H1 (cell line): ENCODE data around the gene TRIM75. TPM values are rescaled to one million over a fixed set of nuclear protein-coding genes. Genes with fewer than 3 reads are reported as not detected.

Source experiments
- CTCF ChIA-PET: fragments of 300-600 bp; sonication (Branson Sonifier 250); formaldehyde crosslinking; loops from one replicate; lab custom pipeline; 2021; ENCODE audit not compliant: partially characterized antibody; lab: Charles Lee
- POLR2A ChIA-PET: fragments of 300-600 bp; sonication (Branson Sonifier 250); formaldehyde crosslinking; loops from one replicate; lab custom pipeline; 2021; ENCODE audit warnings: inconsistent platforms; ENCODE audit not compliant: partially characterized antibody; lab: Charles Lee
- DNase-seq, 2 experiments: peaks; one replicate each; pipeline versions ENCODE4 v3.0.0 to v3.0.0-alpha.2; 2010 to 2022; ENCODE audit warnings: low spot score in 2 of 2, low read depth in 1 of 2, mixed read lengths in 1 of 2
- FAIRE-seq: peaks from 2 replicates; lab custom pipeline; 2011; peaks lifted over from hg19 to GRCh38; lab: Jason Lieb, UNC
- H2AFZ ChIP-seq: 2 replicates; pipeline ENCODE4 v1.8.1; 2012; ENCODE audit warnings: low read length, inconsistent platforms
- H2AK5ac ChIP-seq: 2 replicates; pipeline ENCODE4 v1.6.1; 2013; ENCODE audit warnings: low read depth, low read length
- H2BK120ac ChIP-seq: replicated peaks from 2 replicates; pipeline ENCODE3; 2013; ENCODE audit warnings: low read depth, low read length, inconsistent platforms
- H2BK12ac ChIP-seq: 2 replicates; pipeline ENCODE4 v1.6.1; 2013; ENCODE audit warnings: low read depth, low read length
- H2BK15ac ChIP-seq: 2 replicates; pipeline ENCODE4 v1.6.1; 2013; ENCODE audit warnings: low read length
- H2BK20ac ChIP-seq: 2 replicates; pipeline ENCODE4 v1.6.1; 2013; ENCODE audit warnings: low read length
- H2BK5ac ChIP-seq: 2 replicates; pipeline ENCODE4 v1.6.1; 2013; ENCODE audit warnings: low read depth, low read length
- H3K14ac ChIP-seq: 2 replicates; pipeline ENCODE4 v1.6.1; 2013; ENCODE audit warnings: inconsistent platforms; ENCODE audit not compliant: insufficient read length
- H3K18ac ChIP-seq: 2 replicates; pipeline ENCODE4 v1.6.1; 2013; ENCODE audit warnings: low read length; ENCODE audit errors: extremely low read depth
- H3K23ac ChIP-seq: 2 replicates; pipeline ENCODE4 v1.6.1; 2013; ENCODE audit warnings: inconsistent platforms; ENCODE audit not compliant: insufficient read length
- H3K23me2 ChIP-seq: 2 replicates; pipeline ENCODE4 v1.6.1; 2013; ENCODE audit warnings: low read depth, low read length
- H3K27ac ChIP-seq: 2 replicates; pipeline ENCODE4 v1.6.1; 2011; ENCODE audit warnings: low read depth, low read length, inconsistent platforms
- H3K27me3 ChIP-seq, 4 experiments: replicated peaks in 1 of 4; 1 replicate in 1 of 4; 2 replicates in 3 of 4; pipeline versions ENCODE4 v1.6.1 to v1.8.1; 2011 to 2013; ENCODE audit warnings: low read length in 3 of 4, mild to moderate bottlenecking in 3 of 4, inconsistent platforms in 2 of 4, mixed read lengths in 2 of 4, moderate library complexity in 1 of 4; ENCODE audit not compliant: control insufficient read depth in 3 of 4, insufficient read depth in 3 of 4; ENCODE audit errors: extremely low read depth in 1 of 4
- H3K36me3 ChIP-seq, 4 experiments: 2 replicates each; pipeline versions ENCODE4 v1.6.1 to v1.8.1; 2011 to 2013; ENCODE audit warnings: mild to moderate bottlenecking in 4 of 4, low read length in 3 of 4, moderate library complexity in 2 of 4, control low read depth in 1 of 4, inconsistent platforms in 1 of 4; ENCODE audit not compliant: insufficient read depth in 4 of 4, control insufficient read depth in 2 of 4
- H3K4ac ChIP-seq: replicated peaks from 2 replicates; pipeline ENCODE3; 2013; ENCODE audit warnings: low read length, low read depth, mixed read lengths, inconsistent platforms; ENCODE audit not compliant: insufficient read length
- H3K4me1 ChIP-seq, 4 experiments: replicated peaks in 1 of 4; 1 replicate in 1 of 4; 2 replicates in 3 of 4; pipeline versions ENCODE4 v1.6.1 to v1.8.1; 2011 to 2013; ENCODE audit warnings: low read length in 3 of 4, inconsistent platforms in 2 of 4, mixed read lengths in 1 of 4; ENCODE audit not compliant: insufficient read depth in 4 of 4, control insufficient read depth in 3 of 4
- H3K4me2 ChIP-seq, 2 experiments: 2 replicates each; pipeline versions ENCODE4 v1.6.1 to v1.8.1; 2011 to 2013; ENCODE audit warnings: low read depth in 2 of 2, low read length in 2 of 2, control low read depth in 1 of 2, inconsistent platforms in 1 of 2, mild to moderate bottlenecking in 1 of 2; ENCODE audit not compliant: insufficient read depth in 1 of 2
- H3K4me3 ChIP-seq, 4 experiments: fragments of 200-600, 300-600 bp in 1 of 4; sonication (generic), shearing (Covaris generic), sonication (Bioruptor Twin) in 1 of 4; 2 replicates each; pipeline versions ENCODE4 v1.5.1 to v1.8.1; 2011 to 2016; ENCODE audit warnings: low read length in 4 of 4, low read depth in 3 of 4, control low read depth in 2 of 4, inconsistent platforms in 2 of 4, mild to moderate bottlenecking in 2 of 4, mixed read lengths in 1 of 4, moderate library complexity in 1 of 4; ENCODE audit not compliant: insufficient read depth in 2 of 4; ENCODE audit errors: extremely low read depth in 1 of 4
- H3K56ac ChIP-seq: replicated peaks from 2 replicates; pipeline ENCODE3; 2013; ENCODE audit warnings: low read depth, mild to moderate bottlenecking, mixed read lengths, low read length, inconsistent platforms; ENCODE audit not compliant: insufficient read length
- H3K79me1 ChIP-seq: 2 replicates; pipeline ENCODE4 v1.6.1; 2013; ENCODE audit warnings: low read depth, low read length, control low read depth
- H3K79me2 ChIP-seq, 2 experiments: 2 replicates each; pipeline versions ENCODE4 v1.6.1 to v1.8.1; 2012 to 2013; ENCODE audit warnings: low read length in 2 of 2, mild to moderate bottlenecking in 2 of 2, inconsistent platforms in 1 of 2; ENCODE audit not compliant: insufficient read depth in 2 of 2, control insufficient read depth in 1 of 2
- H3K9ac ChIP-seq, 4 experiments: replicated peaks in 1 of 4; 1 replicate in 1 of 4; 2 replicates in 3 of 4; pipeline versions ENCODE4 v1.6.1 to v1.8.1; 2011 to 2013; ENCODE audit warnings: low read depth in 3 of 4, low read length in 3 of 4, control low read depth in 2 of 4, mild to moderate bottlenecking in 2 of 4, moderate library complexity in 2 of 4, inconsistent platforms in 1 of 4; ENCODE audit errors: extremely low read depth in 1 of 4
- H3K9me3 ChIP-seq, 2 experiments: 2 replicates each; pipeline versions ENCODE4 v1.6.1 to v1.8.1; 2012 to 2013; ENCODE audit warnings: mild to moderate bottlenecking in 2 of 2, moderate library complexity in 2 of 2, control low read depth in 1 of 2, inconsistent platforms in 1 of 2, low read depth in 1 of 2, low read length in 1 of 2, mixed read lengths in 1 of 2; ENCODE audit not compliant: insufficient read depth in 2 of 2
- H4K20me1 ChIP-seq, 2 experiments: replicated peaks in 1 of 2; 2 replicates each; pipeline versions ENCODE3 to v1.8.1; 2011 to 2013; ENCODE audit warnings: inconsistent platforms in 2 of 2, low read length in 2 of 2, mild to moderate bottlenecking in 1 of 2; ENCODE audit not compliant: insufficient read depth in 2 of 2, control insufficient read depth in 1 of 2
- H4K5ac ChIP-seq: 2 replicates; pipeline ENCODE4 v1.6.1; 2013; ENCODE audit warnings: low read length, low read depth, mixed read lengths, inconsistent platforms; ENCODE audit not compliant: insufficient read length
- H4K8ac ChIP-seq: 2 replicates; pipeline ENCODE4 v1.8.0; 2013; ENCODE audit warnings: mild to moderate bottlenecking, moderate library complexity, low read length, inconsistent platforms; ENCODE audit not compliant: insufficient read depth; ENCODE audit errors: extremely low read depth
- H4K91ac ChIP-seq: replicated peaks from 2 replicates; pipeline ENCODE3; 2013; ENCODE audit warnings: low read length, mixed read lengths, inconsistent platforms; ENCODE audit not compliant: insufficient read length
- CTCF ChIP-seq, 3 experiments: IDR thresholded peaks; 1 replicate in 2 of 3; 2 replicates in 1 of 3; pipeline versions ENCODE4 v1.5.1 to v1.6.1; 2011; ENCODE audit warnings: low read length in 3 of 3, mild to moderate bottlenecking in 3 of 3, inconsistent platforms in 2 of 3, low read depth in 1 of 3, moderate library complexity in 1 of 3; ENCODE audit not compliant: insufficient read depth in 1 of 3; ENCODE audit errors: control extremely low read depth in 1 of 3
- RAD21 ChIP-seq, 2 experiments: IDR thresholded peaks in 1 of 2; conservative IDR thresholded peaks in 1 of 2; 2 replicates each; pipeline ENCODE4 v1.6.1; 2011; ENCODE audit warnings: low read depth in 2 of 2, low read length in 2 of 2, improper control_type of control experiment in 1 of 2, inconsistent platforms in 1 of 2, mild to moderate bottlenecking in 1 of 2, moderate library complexity in 1 of 2
- SP1 ChIP-seq: IDR thresholded peaks from 2 replicates; pipeline ENCODE4 v1.6.1; 2011; ENCODE audit warnings: low read depth, low read length
- WGBS, 2 experiments: shearing (Covaris generic) in 1 of 2; methylation state at CpG; one replicate each; pipeline versions ENCODE4 v1.1.6 to v1.1.7; 2013 to 2015; ENCODE audit warnings: low lambda C conversion rate in 2 of 2, mixed read lengths in 2 of 2, inconsistent platforms in 1 of 2, low coverage in 1 of 2, missing lambda C conversion rate in 1 of 2; ENCODE audit not compliant: insufficient replicate concordance in 2 of 2, insufficient coverage in 1 of 2, insufficient read length in 1 of 2; ENCODE audit errors: extremely low coverage in 1 of 2, missing lambda C conversion rate in 1 of 2; 5-methylcytosine and 5-hydroxymethylcytosine counted together
- polyA plus RNA-seq, 7 experiments: library from polyadenylated mRNA; depleted of rRNA in 3 of 7; stranded (reverse) in 5 of 7; unstranded in 2 of 7; fragments of >200 nt in 5 of 7; fragments of 200-250 nt in 2 of 7; gene quantifications; 1 replicate in 5 of 7; 2 replicates in 1 of 7; 4 replicates in 1 of 7; pipeline versions ENCODE4 v1.2.1 to v1.2.3, GENCODE V29; 2011 to 2013; ENCODE audit warnings: missing spikeins in 2 of 7, mixed read lengths in 2 of 7
- total RNA-seq: library from RNA; stranded (reverse); fragmentation: NEBNext Ultra II Directional; extraction: Animal tissue kit (Norgen Biotek cat#: 25700); gene quantifications from 2 replicates; pipeline ENCODE4 v1.2.1, GENCODE V29; 2021

Gene TRIM75
- total and polyA plus RNA-seq, 2 of the 8 experiments (the other 6 are each of a cell fraction or from before 2014, with no cell fraction given), result not detected

DNA sequence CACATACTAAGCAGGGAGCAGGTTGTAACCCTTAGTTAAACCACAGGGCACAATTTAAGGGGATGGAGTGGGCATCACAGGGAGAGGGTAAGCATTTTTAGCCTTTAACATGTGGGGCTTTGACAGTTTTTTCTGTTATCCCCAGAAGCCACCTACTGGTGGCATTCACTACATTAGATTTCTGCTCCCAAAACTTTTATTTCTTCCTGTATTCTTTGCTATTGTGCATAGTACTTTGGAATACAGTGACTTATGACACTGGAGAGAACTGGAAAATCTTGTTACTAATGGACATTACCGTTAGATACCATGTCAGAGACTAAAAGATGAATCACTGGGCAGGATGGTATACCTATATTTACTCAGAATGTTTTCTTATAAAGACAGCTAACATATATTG is 7.3 kb downstream of the TRIM75 start:
- Histone ChIP-seq H4K8ac (no peak overlapping the region), H3K9me3 (no peaks in the 10 kb centered on the region), H3K36me3 (no peaks in the 10 kb centered on the region), H2BK15ac (no peak overlapping the region), H3K27me3 (no peaks in the 10 kb centered on the region), H3K18ac (no peak overlapping the region), H2AK5ac (no peak overlapping the region), H2BK120ac (no peak overlapping the region), H2AFZ (no peak overlapping the region), H4K20me1 (no peaks in the 10 kb centered on the region), H3K14ac (no peak overlapping the region), H2BK5ac (no peak overlapping the region), H3K56ac (no peak overlapping the region), H3K27ac (no peak overlapping the region), H2BK12ac (no peak overlapping the region), H3K79me1 (no peaks in the 10 kb centered on the region; the same call in 1 of the 2 replicates), H3K4me2 (no peak overlapping the region), H3K23me2 (no peaks in the 10 kb centered on the region), H3K4me1 (no peaks in the 10 kb centered on the region), H3K79me2 (no peaks in the 10 kb centered on the region), H2BK20ac (no peak overlapping the region), H3K9ac (no peak overlapping the region), H4K91ac (no peak overlapping the region), H3K4me3 (no peak overlapping the region), H4K5ac (no peak overlapping the region), H3K23ac (no peak overlapping the region), H3K4ac (no peak overlapping the region)
- CTCF ChIA-PET, result interaction anchor here (1.0 to 3.0 kb wide), 10 partner anchors 10 to 219 kb away, joined by 3 to 13 read pairs (median 5); no protein-coding TSS in a partner anchor
- no peak for TF ChIP-seq SP1
- peak in 2 of 3 experiments; percentile 15 to 17; a peak in 2 of 4 replicates for TF ChIP-seq CTCF (IDR thresholded peaks at IDR 0.05; ENCODE audit: control extremely low read depth in 1 of 3, insufficient read depth in 1 of 3, low read depth in 1 of 3, low read length in 3 of 3)
- TF ChIP-seq RAD21 (IDR thresholded peaks at IDR 0.05 in 1 of 2, conservative IDR thresholded peaks at IDR 0.05 in 1 of 2; ENCODE audit: low read depth in 2 of 2, low read length in 2 of 2), result peak; percentile 36 to 44; a peak in 3 of 4 replicates
- 96% methylated on average over 1 of the region's 1 CpG; no CpG with 5 or more reads in 1 of the 2 experiments for WGBS, 2 experiments
- POLR2A ChIA-PET, result no interaction called here
- DNase-seq, result no peak
- FAIRE-seq, result no peak
